Skeletal muscle cell (primary cell): ENCODE data around the gene TTC34.

Experiments
- DNase-seq: peaks from one replicate; pipeline ENCODE4 v3.0.0-alpha.2; 2010; ENCODE audit warnings: low read depth
- H3K4me3 ChIP-seq: 2 replicates; pipeline ENCODE4 v1.5.1; 2011; ENCODE audit warnings: low read depth, mild to moderate bottlenecking, control low read depth, low read length, moderate library complexity

The TTC34 gene

DNA sequence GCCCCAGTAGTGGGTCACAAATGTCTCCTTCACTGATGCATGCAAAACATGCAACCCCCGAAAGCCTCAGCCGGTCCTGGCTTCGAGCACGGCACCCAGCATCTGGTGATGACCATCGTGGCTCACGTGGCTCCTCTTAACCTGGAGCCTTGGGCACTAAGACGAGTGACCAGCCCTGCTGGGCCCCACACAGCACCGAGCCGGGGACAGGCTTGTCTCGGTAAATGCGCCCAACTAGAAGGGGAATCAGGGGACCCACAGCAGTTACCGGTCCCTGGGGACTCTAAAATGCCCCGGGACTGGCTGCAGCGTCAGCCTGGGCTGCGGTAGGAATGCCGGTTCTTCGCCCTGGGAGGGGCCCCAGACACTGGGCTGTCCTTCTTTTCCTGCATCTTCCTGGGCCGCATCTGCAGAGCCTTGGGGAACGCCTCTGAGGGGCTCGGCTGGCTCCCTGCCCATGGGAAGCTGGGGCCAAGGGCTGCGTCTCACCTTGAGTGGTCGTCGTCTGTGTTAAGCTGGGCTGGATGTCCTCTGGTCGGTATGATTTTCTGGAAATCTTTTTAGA lies 13.1 kb upstream of the TTC34 start:
- no peak for DNase-seq
- no peak overlapping the region for H3K4me3 ChIP-seq

DNA sequence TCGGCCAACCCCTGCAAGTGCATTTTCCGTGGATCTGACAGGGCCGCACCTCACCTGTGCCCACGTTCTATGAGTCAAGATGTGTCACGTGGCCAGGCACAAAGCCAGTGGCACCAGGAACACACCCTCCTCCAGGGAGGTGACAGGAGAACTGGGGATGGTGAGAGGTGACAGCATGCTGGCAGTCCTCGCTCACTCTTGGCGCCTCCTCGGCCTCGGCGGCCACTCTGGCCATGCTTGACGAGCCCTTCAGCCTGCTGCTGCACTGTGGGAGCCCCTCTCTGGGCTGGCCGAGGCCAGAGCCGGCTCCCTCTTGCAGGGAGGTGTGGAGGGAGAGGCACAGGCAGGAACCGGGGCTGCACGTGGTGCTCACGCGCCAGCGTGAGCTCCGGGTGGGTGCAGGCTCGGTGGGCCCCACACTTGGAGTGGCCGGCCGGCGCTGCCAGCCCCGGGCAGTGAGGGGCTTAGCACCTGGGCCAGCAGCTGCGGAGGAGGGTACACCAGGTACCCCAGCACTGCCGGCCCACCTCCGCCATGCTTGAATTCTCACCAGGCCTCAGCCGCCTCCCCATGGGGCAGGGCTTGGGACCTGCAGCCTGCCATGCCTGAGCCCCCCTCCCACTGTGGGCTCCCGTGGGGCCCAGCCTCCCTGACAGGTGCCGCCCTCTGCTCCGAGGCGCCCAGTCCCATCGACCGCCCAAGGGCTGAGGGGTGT lies 11.6 kb upstream of the TTC34 start:
- DNase-seq: no peak
- no peak overlapping the region for H3K4me3 ChIP-seq

DNA sequence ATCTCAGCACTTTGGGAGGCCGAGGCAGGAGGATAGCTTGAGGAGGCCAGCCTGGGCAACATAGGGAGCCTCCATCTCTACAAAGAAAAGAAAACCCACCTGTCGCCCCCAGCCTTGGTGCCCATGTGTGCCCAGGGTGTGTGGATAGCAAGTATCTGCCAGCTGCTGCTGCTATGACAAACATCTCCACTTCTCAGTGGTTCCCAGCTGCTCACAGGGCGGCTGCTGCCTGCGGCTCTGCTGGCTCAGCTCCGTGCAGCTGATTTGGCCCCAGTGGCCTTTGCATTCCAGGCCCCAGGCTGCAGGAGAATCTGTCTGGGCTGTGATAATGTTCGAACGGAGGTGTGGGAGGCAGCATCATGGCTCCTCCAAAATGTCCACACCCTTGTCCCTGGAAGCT lies 10.6 kb upstream of the TTC34 start:
- H3K4me3 ChIP-seq: no peak overlapping the region
- DNase-seq: no peak

DNA sequence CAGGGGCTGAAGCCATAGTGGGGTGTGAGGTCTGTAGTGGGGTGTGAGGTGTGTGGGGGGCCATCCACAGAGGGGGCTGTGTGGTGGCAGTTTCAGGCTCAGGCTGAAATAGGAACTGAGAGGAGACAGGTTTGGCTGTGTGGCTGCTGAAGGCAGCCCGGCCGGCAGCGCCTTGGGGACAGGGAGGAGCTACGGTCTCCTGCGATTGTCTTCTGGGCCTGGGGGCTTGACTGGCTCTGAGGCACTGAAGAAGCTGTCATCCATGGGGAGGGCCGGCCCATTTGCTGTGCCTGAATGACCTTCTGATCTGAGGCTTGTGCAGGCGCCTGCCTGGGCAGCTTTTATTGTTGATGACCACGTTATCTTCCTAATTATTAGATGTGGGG lies 10.0 kb upstream of the TTC34 start:
- DNase-seq: no peak
- H3K4me3 ChIP-seq: no peak overlapping the region

DNA sequence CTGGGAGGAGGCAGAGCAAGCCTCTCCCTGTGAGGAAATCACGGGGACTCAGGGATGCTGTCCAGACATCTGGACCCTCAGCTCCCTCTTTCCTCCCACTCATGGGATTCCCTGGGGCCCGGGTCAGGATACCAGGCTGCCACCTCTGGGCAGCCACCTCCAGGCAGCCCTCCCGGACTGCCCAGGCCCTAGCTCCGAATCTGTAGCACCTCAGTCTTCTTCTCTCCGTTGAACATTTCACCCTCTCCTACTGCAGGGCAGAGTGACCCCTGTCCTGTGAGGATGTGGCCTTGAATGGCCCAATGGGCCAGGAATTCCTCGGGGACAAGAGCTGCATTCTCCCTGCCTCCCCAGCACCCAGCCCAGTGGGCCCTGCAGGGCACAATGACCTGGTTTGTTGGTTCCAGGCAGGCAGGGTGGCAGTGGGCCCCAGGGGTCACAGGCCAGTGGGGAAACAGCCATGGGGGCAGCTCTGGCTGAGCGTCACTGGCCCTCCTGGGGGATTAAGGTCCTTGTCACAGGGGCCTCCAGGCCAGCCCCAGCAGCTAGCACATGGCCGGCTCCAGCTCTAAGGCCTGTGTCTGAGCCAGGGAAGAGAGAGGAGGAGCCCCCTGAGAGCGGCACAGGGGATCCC lies 9.5 kb upstream of the TTC34 start:
- H3K4me3 ChIP-seq: no peak overlapping the region
- no peak for DNase-seq

DNA sequence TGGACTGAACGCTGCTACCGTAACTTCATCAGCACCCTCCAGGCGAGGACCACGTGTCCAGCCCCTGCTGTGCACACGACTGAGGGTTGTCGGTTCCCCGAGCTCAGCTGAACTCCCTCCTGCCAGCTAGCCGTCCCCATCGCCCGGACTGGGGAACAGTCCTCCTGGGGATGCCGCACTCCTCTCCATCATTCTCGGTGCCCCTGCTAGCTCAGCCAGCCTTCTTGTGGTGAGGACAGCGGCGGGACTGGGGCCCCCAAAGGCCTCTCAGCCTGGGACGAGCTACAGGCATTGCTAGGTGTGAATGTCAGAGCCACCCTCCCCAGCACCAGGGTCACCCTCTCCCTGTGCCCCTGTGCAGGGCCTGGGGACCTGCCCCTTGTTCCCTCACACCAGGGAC lies 8.8 kb upstream of the TTC34 start:
- no peak for DNase-seq
- H3K4me3 ChIP-seq: no peak overlapping the region

DNA sequence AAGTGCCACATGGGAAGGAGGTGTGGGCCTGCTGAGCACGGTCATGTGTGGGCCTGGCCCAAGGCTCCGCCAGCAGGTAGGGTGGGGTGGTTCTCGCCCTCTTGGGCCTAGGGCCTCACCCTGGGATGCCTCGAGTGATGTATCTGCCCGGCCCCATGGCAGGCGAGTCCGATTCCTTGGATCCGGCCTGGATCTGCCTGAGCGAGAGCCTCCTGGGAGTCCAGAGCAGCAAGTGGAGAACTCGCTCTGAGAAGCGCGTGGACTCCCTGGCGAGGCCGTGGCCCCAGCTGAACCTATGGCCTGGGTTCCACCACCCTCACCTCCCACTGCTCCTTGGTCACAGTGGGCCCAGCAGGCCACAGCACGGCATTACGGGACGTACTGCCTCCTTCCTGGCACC lies 8.2 kb upstream of the TTC34 start:
- no peak overlapping the region for H3K4me3 ChIP-seq
- DNase-seq: no peak

DNA sequence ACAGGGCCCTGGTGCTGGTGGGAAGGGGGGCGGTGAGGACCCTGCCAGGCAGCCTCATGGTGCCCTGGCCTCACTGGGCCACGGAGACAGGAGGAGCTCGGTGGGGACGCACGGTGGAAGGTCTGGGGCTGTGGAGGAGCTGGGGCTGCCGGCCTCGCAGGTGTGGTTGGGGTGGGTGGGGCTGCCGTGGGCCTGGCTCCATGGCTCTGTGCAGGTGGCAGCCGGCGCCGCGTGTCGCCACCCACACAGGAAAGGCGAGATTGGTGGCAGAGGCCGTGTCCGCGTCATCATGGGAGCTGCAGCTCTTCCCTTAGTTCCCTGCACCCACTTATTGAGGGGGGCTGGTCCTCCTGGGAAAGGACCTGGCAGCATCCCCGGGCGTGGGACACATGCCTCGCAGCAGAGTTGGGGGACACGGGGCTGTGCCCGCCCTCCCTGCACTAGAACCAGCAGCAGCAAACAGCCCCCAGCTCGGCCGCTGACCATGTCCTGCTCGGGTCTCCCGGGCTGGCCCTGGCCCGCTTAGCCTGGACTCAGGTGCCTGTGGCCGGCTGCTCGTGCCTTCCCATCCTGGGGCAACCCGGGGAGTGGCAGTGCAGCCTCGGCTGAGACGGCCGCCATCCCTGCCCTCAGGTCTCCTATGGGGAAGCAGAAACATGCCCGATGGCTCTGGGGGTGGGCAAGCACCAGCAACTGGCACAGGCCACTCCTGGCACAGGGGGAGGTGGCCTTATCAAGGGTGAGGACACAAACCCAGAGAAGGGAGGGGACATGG lies 7.5 kb upstream of the TTC34 start:
- no peak for DNase-seq

DNA sequence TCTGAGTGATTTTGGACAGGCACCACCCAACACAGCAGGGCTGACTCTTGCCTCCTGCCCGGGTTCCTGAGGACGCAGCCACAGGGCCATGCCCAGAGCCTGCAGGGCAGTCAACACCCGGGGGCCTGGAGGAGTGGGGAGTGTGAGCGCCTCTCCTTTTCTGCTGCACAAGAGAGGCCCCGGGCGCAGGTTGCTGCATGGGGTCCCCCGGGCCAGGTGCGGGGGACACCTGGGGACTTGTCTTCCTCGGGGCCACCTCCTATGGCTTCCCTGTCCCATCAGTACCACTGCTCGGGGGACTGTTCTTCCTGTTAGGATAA lies 6.9 kb upstream of the TTC34 start:
- no peak for DNase-seq
- no peak overlapping the region for H3K4me3 ChIP-seq

More for the DNA sequence above, 7.5 kb upstream of the TTC34 start:
- H3K4me3 ChIP-seq: no peak overlapping the region

DNA sequence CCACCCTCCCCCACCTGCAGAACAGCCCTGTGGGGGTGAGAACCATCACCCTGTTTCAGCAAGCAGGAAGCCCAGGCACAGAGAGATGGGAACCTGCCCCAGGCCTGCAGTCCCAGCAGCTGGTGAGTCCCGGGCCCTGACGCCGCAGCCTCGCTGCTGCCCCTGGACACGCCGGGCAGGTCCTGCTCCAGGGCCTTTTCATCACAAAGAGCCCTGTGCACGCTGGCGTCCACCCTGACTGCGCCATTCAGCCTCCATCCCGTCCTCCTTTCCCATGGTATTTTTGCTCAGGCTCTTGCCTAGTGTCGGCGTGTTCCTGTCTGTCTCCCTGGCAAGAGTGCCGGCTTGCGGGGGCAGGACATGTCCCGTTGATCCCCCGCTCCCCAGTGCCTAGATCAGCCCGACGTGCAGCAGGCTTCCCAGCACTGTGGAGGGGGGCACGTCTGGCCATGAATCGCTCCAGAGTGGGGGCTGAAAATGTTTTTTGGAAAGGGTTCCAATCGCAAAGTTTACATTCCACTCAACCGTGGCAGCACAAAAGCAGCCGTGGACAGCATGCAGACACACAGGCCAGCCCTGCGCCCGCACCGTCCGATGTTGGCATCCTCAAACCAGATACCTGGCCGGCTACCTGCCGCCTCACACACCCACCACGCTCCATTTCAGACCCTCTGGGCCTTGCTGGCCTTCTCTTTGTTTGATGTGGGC lies 6.3 kb upstream of the TTC34 start:
- no peak overlapping the region for H3K4me3 ChIP-seq
- no peak for DNase-seq

DNA sequence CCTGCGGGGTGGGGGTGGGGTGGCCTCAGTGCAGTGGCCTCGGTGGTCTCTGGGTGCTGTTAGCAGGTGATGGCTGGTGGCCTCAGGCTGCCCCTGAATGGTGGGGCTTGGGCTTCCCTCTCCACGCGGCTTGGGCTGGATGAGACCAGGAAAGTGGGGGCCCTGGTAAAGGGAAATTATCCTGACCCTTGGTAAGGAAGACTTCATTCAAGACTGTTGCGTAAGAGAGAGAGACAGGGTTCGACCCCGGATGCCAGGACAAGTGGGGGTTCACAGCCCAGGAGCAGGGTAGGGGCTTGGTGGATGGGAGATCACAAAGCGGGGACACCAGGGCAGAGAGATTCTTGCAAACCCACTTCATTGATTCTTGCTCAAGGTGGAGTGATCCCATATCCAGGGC lies 5.5 kb upstream of the TTC34 start:
- DNase-seq: no peak

DNA sequence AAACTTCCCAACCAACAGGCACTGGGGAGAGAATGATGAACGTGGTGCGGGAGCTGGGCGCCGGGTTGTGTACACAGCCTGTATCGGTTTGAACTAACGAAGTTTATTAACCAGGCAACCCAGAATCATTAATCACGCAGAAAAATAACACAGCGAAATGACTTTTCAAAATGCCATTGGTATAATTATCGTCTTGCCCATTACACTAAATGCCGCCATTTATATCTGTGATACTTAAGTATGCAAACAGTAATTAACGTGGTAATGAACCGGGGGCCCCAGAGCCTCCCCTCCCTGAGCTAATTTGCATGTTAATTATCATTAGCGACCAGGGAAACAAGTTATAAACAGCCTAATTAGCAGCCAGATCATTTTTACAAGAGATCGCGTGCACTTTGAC lies 5.1 kb upstream of the TTC34 start:
- H3K4me3 ChIP-seq: no peak overlapping the region
- no peak for DNase-seq

More for the DNA sequence above, 5.5 kb upstream of the TTC34 start:
- no peak overlapping the region for H3K4me3 ChIP-seq

DNA sequence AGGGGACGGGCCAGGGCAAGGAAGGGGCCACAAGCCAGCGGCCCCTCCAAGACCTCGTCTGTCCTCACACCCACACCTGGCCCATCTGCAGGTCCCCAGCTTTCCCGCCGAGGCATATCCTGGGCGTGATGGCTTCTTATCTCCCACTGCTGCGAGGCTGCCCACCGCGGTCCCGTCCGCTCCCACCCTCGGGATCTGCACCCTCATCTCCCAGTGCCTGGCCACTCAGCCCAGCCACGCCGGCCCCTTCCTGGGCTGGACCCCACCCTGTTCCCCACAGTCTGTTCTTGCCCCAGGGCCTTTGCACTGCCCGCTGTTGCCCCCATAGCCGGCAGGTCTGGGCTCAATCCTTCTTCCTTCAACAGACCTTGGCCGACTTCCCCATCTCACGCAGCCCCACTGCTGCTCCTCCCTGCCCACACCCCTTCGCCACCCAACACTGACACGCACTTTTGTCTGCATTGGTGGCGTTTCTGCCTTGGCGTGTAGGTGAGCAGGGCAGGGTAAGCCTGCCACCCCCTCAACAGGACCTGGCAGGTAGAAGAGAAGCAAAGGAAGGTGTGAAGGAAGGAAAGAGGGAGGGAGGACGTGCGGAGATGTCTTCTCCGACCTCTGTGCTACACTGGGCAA lies 4.4 kb upstream of the TTC34 start:
- no peak for DNase-seq

DNA sequence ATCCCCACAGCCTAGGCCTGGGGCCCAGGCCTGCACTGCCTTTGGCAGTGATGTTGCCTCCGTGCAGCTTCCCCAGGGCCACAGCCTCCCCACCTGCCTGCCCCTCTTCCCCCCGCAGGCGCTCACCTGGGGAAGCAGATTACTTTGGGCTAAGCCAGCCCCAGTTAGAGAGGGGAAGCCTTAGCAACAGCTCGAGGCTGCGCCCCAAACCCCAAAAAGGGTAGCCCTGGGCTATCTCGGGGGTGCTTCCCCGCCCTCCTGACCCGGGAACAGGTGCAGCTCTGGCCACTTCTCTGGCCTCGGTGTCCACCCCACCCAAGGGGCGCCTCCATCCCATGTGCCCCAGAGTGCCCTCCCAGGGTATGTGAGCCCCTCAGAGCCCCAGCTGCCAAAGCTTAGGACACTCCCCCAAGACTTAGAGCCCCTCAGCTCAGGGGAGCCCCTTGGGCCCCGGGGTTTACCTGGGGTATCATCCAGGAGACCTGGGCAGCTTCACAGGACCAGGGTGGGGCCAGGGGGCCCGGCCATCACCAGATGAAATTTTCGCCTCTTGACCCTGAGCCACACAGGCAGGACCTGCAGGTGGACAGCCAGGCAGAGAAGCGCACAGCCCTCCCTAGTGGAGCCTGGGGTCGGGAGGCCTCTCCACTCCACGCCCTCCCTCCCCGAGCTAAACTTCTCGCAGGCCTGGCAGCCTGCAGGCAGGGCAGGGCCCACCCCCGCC lies 3.3 kb upstream of the TTC34 start:
- no peak overlapping the region for H3K4me3 ChIP-seq
- no peak for DNase-seq

More for the DNA sequence above, 4.4 kb upstream of the TTC34 start:
- no peak overlapping the region for H3K4me3 ChIP-seq

DNA sequence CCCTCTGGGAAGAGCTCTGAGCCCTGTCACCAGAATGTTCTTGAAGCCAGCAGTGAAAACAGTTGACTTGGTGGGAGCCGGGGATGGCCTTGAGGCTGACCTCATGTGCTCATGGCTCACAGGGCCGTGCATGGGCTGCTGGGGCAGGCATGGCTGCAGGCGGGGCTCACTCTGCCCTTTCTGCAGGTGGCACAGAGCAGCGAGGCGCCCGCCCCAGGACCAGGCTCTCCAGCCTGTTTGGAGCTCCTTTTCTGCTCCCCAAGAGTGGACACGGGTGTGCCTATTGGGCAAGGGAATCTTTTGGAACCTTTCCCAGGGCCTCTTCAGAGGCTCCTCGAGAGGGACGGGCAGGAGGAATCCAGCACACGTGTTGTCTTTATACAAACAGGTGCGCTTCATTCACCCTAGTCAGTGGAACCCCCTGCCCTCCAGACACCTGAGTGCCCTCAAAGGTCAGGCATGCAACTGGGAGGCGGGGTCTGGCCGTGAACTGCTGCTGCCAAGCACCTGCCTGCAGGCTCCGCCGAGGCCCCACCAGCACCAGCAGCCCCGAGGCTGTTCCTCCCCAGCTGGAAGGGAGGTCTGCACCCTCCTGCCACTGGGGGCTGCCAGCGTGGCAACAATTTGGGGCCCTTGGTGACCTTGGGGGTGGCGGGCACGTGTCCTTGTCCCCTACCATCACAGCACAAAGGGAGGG lies 2.6 kb upstream of the TTC34 start:
- no peak for DNase-seq
- no peak overlapping the region for H3K4me3 ChIP-seq

DNA sequence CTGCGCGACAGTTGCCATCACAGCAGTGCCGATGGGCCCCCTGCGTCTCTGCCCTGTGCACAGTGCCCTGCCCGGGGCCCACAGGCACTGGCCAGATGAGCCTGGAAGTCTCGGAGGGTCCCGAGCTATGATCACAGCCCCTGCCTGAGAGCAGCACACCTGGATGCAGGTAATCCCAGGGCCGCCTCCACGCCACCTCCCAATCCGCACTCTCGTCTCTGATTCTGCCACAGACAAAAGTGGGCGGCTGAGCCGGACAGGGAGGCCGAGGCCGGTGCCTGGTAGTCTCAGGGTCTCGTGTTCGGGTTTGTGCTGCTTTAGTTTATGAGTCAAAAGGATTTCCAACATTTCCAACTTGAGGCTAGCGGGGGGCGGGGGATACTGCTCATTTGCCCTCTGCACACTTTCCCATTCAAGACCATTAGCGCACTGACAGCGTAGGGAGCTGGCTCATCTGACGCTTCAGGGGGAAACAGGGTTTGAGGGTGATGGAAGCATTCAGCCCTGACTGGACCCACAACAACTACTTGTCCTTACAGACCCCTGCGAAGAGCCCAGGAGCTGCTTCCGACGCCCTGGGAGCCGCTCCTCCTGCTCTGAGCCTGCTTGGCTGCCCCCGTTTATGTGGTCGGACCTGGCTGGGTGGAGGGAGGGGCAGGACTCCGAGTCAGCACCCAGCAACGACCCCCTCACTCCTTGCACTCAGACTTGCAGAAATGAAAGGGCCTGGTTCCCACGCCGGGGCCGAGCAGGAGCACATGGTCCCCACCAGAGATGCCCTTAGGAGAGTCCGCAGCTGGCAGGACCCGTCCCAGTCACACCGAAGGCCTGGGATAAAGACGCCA lies 1.8 kb upstream of the TTC34 start:
- no peak overlapping the region for H3K4me3 ChIP-seq
- DNase-seq: no peak

DNA sequence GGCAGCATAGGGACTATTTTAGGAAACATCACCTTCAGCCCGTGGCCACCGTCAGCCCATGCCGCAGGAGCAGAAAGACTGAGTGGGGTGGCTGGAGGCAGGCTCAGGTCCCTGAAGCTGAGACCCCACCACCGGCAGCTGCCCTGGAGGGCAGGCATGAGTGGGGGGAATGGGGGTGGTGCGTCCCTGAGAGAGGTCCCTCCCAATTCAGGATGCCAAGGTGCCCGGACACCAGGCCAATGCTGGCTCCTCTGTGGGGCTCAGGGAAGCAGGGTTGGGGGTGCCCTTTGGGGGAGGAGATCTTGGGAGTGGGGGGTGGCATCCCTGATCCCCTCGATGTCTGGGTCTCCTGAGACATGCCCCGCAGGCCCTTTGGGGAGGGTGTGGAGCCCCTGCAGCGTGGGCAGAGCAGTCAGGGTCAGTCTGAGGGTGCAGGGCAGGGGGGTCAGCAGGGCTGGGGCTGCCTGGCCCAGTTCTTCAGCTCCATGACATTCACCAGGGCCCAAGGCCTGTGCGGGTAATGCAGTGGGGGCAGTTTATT lies 998 bp upstream of the TTC34 start:
- DNase-seq: no peak
- no peak overlapping the region for H3K4me3 ChIP-seq
